ENCODE measurements around the gene TET3. TPM values are rescaled to one million over a fixed set of nuclear protein-coding genes. Genes with fewer than 3 reads are reported as not detected.

The TET3 gene
- polyA plus RNA-seq, 1 of the 3 experiments (the other 2 are of a cell fraction): 1.6 TPM

- no peak for DNase-seq
- H3K4me3 ChIP-seq (ENCODE audit: low read depth in 2 of 2, low read length in 1 of 2): no peak overlapping the region
- ChIA-PET POLR2A (no interaction called here), CTCF (no interaction called here)
- H3K4me1 ChIP-seq (ENCODE audit: control insufficient read depth in 1 of 2, insufficient read depth in 2 of 2, low read depth in 1 of 2, low read length in 1 of 2): no peaks in the 10 kb centered on the region
- H3K9me2 ChIP-seq: no peaks in the 10 kb centered on the region
- no peak overlapping the region for H3K4me2 ChIP-seq
- TF ChIP-seq EP300 (IDR thresholded peaks at IDR 0.05; ENCODE audit: borderline replicate concordance in 1 of 2, low read depth in 1 of 2, low read length in 1 of 2): no peak
- TF ChIP-seq RAD21 (IDR thresholded peaks at IDR 0.05; ENCODE audit: low read length): no peak
- no peak for TF ChIP-seq GABPA (IDR thresholded peaks at IDR 0.05; ENCODE audit: low read depth)
- no peak for TF ChIP-seq RCOR1 (IDR thresholded peaks at IDR 0.05; ENCODE audit: low read length)
- TF ChIP-seq, protein P1, sequence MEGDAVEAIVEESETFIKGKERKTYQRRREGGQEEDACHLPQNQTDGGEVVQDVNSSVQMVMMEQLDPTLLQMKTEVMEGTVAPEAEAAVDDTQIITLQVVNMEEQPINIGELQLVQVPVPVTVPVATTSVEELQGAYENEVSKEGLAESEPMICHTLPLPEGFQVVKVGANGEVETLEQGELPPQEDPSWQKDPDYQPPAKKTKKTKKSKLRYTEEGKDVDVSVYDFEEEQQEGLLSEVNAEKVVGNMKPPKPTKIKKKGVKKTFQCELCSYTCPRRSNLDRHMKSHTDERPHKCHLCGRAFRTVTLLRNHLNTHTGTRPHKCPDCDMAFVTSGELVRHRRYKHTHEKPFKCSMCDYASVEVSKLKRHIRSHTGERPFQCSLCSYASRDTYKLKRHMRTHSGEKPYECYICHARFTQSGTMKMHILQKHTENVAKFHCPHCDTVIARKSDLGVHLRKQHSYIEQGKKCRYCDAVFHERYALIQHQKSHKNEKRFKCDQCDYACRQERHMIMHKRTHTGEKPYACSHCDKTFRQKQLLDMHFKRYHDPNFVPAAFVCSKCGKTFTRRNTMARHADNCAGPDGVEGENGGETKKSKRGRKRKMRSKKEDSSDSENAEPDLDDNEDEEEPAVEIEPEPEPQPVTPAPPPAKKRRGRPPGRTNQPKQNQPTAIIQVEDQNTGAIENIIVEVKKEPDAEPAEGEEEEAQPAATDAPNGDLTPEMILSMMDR (IDR thresholded peaks at IDR 0.05): no peak
- TF ChIP-seq POLR2AphosphoS5 (IDR thresholded peaks at IDR 0.05; ENCODE audit: low read depth, low read length): no peak
- TF ChIP-seq REST (IDR thresholded peaks at IDR 0.05; ENCODE audit: low read depth, low read length): no peak
- no peak for TF ChIP-seq TAF1 (IDR thresholded peaks at IDR 0.05; ENCODE audit: borderline replicate concordance, low read depth, low read length)
- TF ChIP-seq USF1 (IDR thresholded peaks at IDR 0.05; ENCODE audit: borderline replicate concordance, low read depth): no peak
- TF ChIP-seq, protein P2, sequence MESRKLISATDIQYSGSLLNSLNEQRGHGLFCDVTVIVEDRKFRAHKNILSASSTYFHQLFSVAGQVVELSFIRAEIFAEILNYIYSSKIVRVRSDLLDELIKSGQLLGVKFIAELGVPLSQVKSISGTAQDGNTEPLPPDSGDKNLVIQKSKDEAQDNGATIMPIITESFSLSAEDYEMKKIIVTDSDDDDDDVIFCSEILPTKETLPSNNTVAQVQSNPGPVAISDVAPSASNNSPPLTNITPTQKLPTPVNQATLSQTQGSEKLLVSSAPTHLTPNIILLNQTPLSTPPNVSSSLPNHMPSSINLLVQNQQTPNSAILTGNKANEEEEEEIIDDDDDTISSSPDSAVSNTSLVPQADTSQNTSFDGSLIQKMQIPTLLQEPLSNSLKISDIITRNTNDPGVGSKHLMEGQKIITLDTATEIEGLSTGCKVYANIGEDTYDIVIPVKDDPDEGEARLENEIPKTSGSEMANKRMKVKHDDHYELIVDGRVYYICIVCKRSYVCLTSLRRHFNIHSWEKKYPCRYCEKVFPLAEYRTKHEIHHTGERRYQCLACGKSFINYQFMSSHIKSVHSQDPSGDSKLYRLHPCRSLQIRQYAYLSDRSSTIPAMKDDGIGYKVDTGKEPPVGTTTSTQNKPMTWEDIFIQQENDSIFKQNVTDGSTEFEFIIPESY (IDR thresholded peaks at IDR 0.05; ENCODE audit: borderline replicate concordance, low read depth): no peak
- TF ChIP-seq, protein P3, sequence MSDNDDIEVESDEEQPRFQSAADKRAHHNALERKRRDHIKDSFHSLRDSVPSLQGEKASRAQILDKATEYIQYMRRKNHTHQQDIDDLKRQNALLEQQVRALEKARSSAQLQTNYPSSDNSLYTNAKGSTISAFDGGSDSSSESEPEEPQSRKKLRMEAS (IDR thresholded peaks at IDR 0.05; ENCODE audit: low read depth): no peak
- no peak for TF ChIP-seq ELF1 (IDR thresholded peaks at IDR 0.05)
- no peak for TF ChIP-seq FOXM1 (IDR thresholded peaks at IDR 0.05; ENCODE audit: low read depth)
- WGBS (ENCODE audit: low lambda C conversion rate): 84% methylated on average over 13 of the region's 13 CpGs
- no peaks in the 10 kb centered on the region for H4K20me1 ChIP-seq (ENCODE audit: insufficient read depth)
- peaks cover 9% of the 10 kb centered on the region for H3F3A ChIP-seq (replicated peaks; ENCODE audit: insufficient read depth)
- peaks cover 13 to 15% of the 10 kb centered on the region in 2 experiments for H3K36me3 ChIP-seq (replicated peaks in 1 of 2; ENCODE audit: control insufficient read depth in 1 of 2, insufficient read depth in 2 of 2, low read length in 1 of 2)
- no peaks in the 10 kb centered on the region for H3K27me3 ChIP-seq (ENCODE audit: insufficient read depth)
- no peaks in the 10 kb centered on the region for H3K79me2 ChIP-seq (ENCODE audit: insufficient read depth)
- H2AFZ ChIP-seq (ENCODE audit: low read depth): no peak overlapping the region
- H3K27ac ChIP-seq (ENCODE audit: low read depth in 2 of 2, low read length in 1 of 2): no peak overlapping the region
- H3K9me3 ChIP-seq: no peaks in the 10 kb centered on the region
- H3K9ac ChIP-seq: no peak overlapping the region
These were observed 21.2 kb upstream of the TET3 start for GRCh38 chr2:73963385-73964120.
